ENCODE data around the gene ARHGEF38. TPM values are rescaled to one million over a fixed set of nuclear protein-coding genes. Genes with fewer than 3 reads are reported as not detected.
A peak's percentile ranks its signal among the peaks of the same experiment; 100 is the strongest.

Gene ARHGEF38
- total RNA-seq, 1 donor from 2014 or later = 15.5 TPM

GRCh38 chr4:105708181-105709080, 156.0 kb downstream of the ARHGEF38 start, which contains the start of the genes GSTCD and INTS12:
TSS of gene GSTCD (plus strand) at chr4:105708784. CDS start at chr4:105717614, 8,830 bp downstream.
TSS of gene INTS12 (minus strand) at chr4:105708689. CDS start at chr4:105700005, 8,684 bp downstream.
- intact Hi-C loops (cut with DNase I) = no loop called here
- H3K4me3 ChIP-seq = peak within 1 kb of the TSS; percentile 85
- ATAC-seq (peak; percentile 100), DNase-seq (peak; percentile 94)
- TF ChIP-seq CTCF (IDR thresholded peaks at IDR 0.05) = no peak
- no peaks in the 10 kb centered on the region for H3K36me3 ChIP-seq
- peak within 1 kb of the TSS; percentile 80 for H3K27ac ChIP-seq
- no peaks in the 10 kb centered on the region for H3K9me3 ChIP-seq
- no peaks in the 10 kb centered on the region for H3K27me3 ChIP-seq
- peaks cover 16% of the 10 kb centered on the region for H3K4me1 ChIP-seq

- H3K4me1 ChIP-seq = peaks cover 16% of the 10 kb centered on the region
- no peak for TF ChIP-seq CTCF (IDR thresholded peaks at IDR 0.05)
- H3K36me3 ChIP-seq = no peaks in the 10 kb centered on the region
- H3K27me3 ChIP-seq = no peaks in the 10 kb centered on the region
- H3K27ac ChIP-seq = peak overlapping the region; percentile 80
- peak overlapping the region; percentile 85 for H3K4me3 ChIP-seq
- no peaks in the 10 kb centered on the region for H3K9me3 ChIP-seq
- no peak for DNase-seq
- peak; percentile 24 for ATAC-seq
- intact Hi-C loops (cut with DNase I) = no loop called here
Measured at GRCh38 chr4:105709081-105709450, 156.6 kb downstream of the ARHGEF38 start.

DNA sequence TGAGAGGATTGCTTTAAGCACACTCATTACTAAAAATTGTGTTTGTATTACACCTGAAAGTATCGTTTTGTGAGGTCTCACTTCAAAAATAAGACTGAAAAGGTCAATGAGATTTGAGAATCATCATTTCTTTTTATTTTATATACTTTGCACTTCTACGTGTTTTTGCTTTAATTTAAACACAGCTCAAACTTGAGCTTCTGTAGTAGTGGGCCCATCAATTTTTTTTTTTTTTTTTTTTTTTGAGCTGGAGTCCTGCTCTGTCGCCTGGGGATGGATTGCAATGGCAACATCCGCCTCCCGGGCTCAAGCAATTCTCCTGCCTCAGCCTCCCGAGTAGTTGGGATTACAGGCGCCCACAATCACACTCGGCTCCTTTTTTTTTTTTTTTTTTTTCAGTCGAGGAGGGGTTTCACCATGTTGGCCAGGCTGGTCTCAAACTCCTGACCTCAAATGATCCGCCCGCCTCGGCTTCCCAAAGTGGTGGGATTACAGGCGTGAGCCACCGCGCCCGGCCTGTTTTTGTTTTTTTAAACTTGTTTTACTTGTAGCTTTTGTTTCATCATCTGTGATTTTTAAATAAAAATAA, 157.7 kb downstream of the ARHGEF38 start:
- no peak for TF ChIP-seq CTCF (IDR thresholded peaks at IDR 0.05)
- ATAC-seq (no peak), DNase-seq (no peak)
- Histone ChIP-seq H3K36me3 (no peaks in the 10 kb centered on the region), H3K4me3 (no peak overlapping the region), H3K9me3 (no peaks in the 10 kb centered on the region), H3K27me3 (no peaks in the 10 kb centered on the region), H3K27ac (no peak overlapping the region), H3K4me1 (peaks cover 20% of the 10 kb centered on the region)
- intact Hi-C loops (cut with DNase I) = no loop called here

GRCh38 chr4:105710678-105711077, 158.3 kb downstream of the ARHGEF38 start:
- H3K4me1 ChIP-seq = peaks cover 25% of the 10 kb centered on the region
- ATAC-seq = no peak
- no peak overlapping the region for H3K27ac ChIP-seq
- TF ChIP-seq CTCF (IDR thresholded peaks at IDR 0.05) = no peak
- intact Hi-C loops (cut with DNase I) = no loop called here
- H3K27me3 ChIP-seq = no peaks in the 10 kb centered on the region
- H3K4me3 ChIP-seq = no peak overlapping the region
- H3K36me3 ChIP-seq = no peaks in the 10 kb centered on the region
- DNase-seq = no peak
- H3K9me3 ChIP-seq = no peaks in the 10 kb centered on the region

DNA sequence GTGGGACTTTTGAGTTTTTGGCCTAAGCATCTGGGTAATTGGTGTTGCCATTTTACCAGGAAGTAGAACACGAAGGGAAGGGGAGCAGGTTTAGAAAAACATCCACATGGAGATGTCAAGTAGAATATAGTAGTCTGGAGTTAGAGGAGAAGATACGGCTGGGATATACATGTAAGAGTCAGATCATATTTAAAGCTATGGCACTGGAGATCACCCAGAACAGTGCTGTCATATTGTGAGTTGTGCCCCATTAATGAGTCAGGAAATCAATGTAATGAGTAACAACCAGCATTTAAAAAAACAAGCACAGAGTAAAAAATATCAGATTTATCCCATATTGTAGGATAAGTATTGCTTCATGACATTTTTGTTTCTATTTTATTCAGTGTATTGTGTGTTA, 160.3 kb downstream of the ARHGEF38 start:
- ATAC-seq (no peak), DNase-seq (no peak)
- Histone ChIP-seq H3K4me3 (no peak overlapping the region), H3K36me3 (no peaks in the 10 kb centered on the region), H3K9me3 (no peaks in the 10 kb centered on the region), H3K4me1 (peaks cover 19% of the 10 kb centered on the region), H3K27ac (no peak overlapping the region), H3K27me3 (no peaks in the 10 kb centered on the region)
- TF ChIP-seq CTCF (IDR thresholded peaks at IDR 0.05) = no peak
- intact Hi-C loops (cut with DNase I) = no loop called here

Data from upper lobe of right lung (tissue), 1 donor.